GM23338 (cell line): ENCODE measurements around the gene UBE2Q2. TPM values are rescaled to one million over a fixed set of nuclear protein-coding genes. Genes with fewer than 3 reads are reported as not detected.

Experiments used
- ATAC-seq: fragments of 200-7000 bp; cut with Tn5 transposase; 3 replicates; pipeline ENCODE4 v1.9.1; 2020
- DNase-seq: peaks from one replicate; pipeline ENCODE4 v3.0.0-alpha.2; 2015; ENCODE audit warnings: low spot score
- H2AFZ ChIP-seq: fragments of 200-600 bp; sonication (generic); 2 replicates; pipeline ENCODE4 v1.8.0; 2016; ENCODE audit warnings: antibody characterized with exemption, mild to moderate bottlenecking, moderate library complexity
- H3F3A ChIP-seq: fragments of 200-600 bp; sonication (generic); replicated peaks from 2 replicates; pipeline ENCODE4 v1.8.0; 2017; ENCODE audit warnings: antibody characterized with exemption, mixed run types, low read depth
- H3K27ac ChIP-seq: fragments of 200-600 bp; sonication (generic); 2 replicates; pipeline ENCODE4 v1.6.1; 2016; ENCODE audit warnings: low read depth
- H3K27me3 ChIP-seq: fragments of 200-600 bp; sonication (generic); 2 replicates; pipeline ENCODE4 v1.8.0; 2016; ENCODE audit warnings: mild to moderate bottlenecking, mixed run types, moderate library complexity; ENCODE audit not compliant: insufficient read depth
- H3K36me3 ChIP-seq: fragments of 200-600 bp; sonication (generic); 2 replicates; pipeline ENCODE4 v1.8.0; 2016; ENCODE audit warnings: mild to moderate bottlenecking; ENCODE audit not compliant: insufficient read depth
- H3K4me1 ChIP-seq: fragments of 200-600 bp; sonication (generic); 2 replicates; pipeline ENCODE4 v1.8.0; 2016; ENCODE audit warnings: mild to moderate bottlenecking, moderate library complexity; ENCODE audit not compliant: insufficient read depth
- H3K4me2 ChIP-seq: fragments of 200-600 bp; sonication (generic); 2 replicates; pipeline ENCODE4 v1.7.1; 2017; ENCODE audit warnings: mixed run types
- H3K4me3 ChIP-seq: fragments of 200-600 bp; sonication (generic); 2 replicates; pipeline ENCODE4 v1.6.1; 2016; ENCODE audit warnings: mixed run types
- H3K79me2 ChIP-seq: fragments of 200-600 bp; sonication (generic); replicated peaks from 2 replicates; pipeline ENCODE4 v1.8.0; 2017; ENCODE audit warnings: mild to moderate bottlenecking; ENCODE audit not compliant: insufficient read depth
- H3K9me2 ChIP-seq: fragments of 200-600 bp; sonication (generic); 2 replicates; pipeline ENCODE4 v1.8.0; 2017; ENCODE audit not compliant: insufficient read depth
- H4K20me1 ChIP-seq: fragments of 200-600 bp; sonication (generic); replicated peaks from 2 replicates; pipeline ENCODE4 v1.8.0; 2017; ENCODE audit warnings: mild to moderate bottlenecking; ENCODE audit not compliant: insufficient read depth
- H3K27ac Mint-ChIP-seq: 2 replicates; pipeline ENCODE4 v1.8.0; 2020; ENCODE audit warnings: inconsistent platforms, mild to moderate bottlenecking, moderate library complexity, mixed read lengths
- H3K27me3 Mint-ChIP-seq: 3 replicates; pipeline ENCODE4 v1.8.0; 2022; ENCODE audit warnings: low read depth, mild to moderate bottlenecking, moderate library complexity, mixed read lengths, inconsistent platforms; ENCODE audit not compliant: insufficient read depth, poor library complexity
- H3K36me3 Mint-ChIP-seq: 3 replicates; pipeline ENCODE4 v1.8.0; 2021; ENCODE audit warnings: low read depth, mild to moderate bottlenecking, inconsistent platforms, moderate library complexity, mixed read lengths
- H3K4me1 Mint-ChIP-seq: 3 replicates; pipeline ENCODE4 v1.8.0; 2020; ENCODE audit warnings: mild to moderate bottlenecking, inconsistent platforms, mixed read lengths
- H3K4me3 Mint-ChIP-seq: 3 replicates; pipeline ENCODE4 v1.8.0; 2021; ENCODE audit warnings: moderate library complexity, mild to moderate bottlenecking, inconsistent platforms, mixed read lengths
- H3K9me3 Mint-ChIP-seq: 3 replicates; pipeline ENCODE4 v1.8.0; 2020; ENCODE audit warnings: moderate library complexity, mild to moderate bottlenecking, inconsistent platforms, mixed read lengths
- ETS1 ChIP-seq: IDR thresholded peaks from 2 replicates; pipeline ENCODE4 v1.6.1; 2016; ENCODE audit warnings: antibody characterized with exemption
- EZH2 ChIP-seq: fragments of 200-600 bp; sonication (generic); IDR thresholded peaks from one replicate; pipeline ENCODE4 v1.8.0; 2017; ENCODE audit warnings: antibody characterized with exemption, mild to moderate bottlenecking, low read depth; ENCODE audit not compliant: unreplicated experiment
- EZH2phosphoT487 ChIP-seq: fragments of 200-600 bp; sonication (generic); IDR thresholded peaks from one replicate; pipeline ENCODE4 v1.8.1; 2018; ENCODE audit warnings: antibody characterized with exemption; ENCODE audit not compliant: unreplicated experiment
- JUNB ChIP-seq: IDR thresholded peaks from one replicate; pipeline ENCODE4 v1.6.1; 2016; ENCODE audit warnings: antibody characterized with exemption; ENCODE audit not compliant: unreplicated experiment
- NANOG ChIP-seq: IDR thresholded peaks from 2 replicates; pipeline ENCODE4 v1.6.1; 2016; ENCODE audit warnings: antibody characterized with exemption, borderline replicate concordance
- POLR2AphosphoS5 ChIP-seq: IDR thresholded peaks from 2 replicates; pipeline ENCODE4 v1.6.1; 2016; ENCODE audit warnings: antibody characterized with exemption, low read depth
- REST ChIP-seq: IDR thresholded peaks from one replicate; pipeline ENCODE4 v1.6.1; 2018; ENCODE audit warnings: antibody characterized with exemption; ENCODE audit not compliant: unreplicated experiment
- STAT1 ChIP-seq: IDR thresholded peaks from one replicate; pipeline ENCODE4 v1.6.1; 2016; ENCODE audit warnings: antibody characterized with exemption; ENCODE audit not compliant: unreplicated experiment
- ZNF114 ChIP-seq: fragments of 250-450 bp; sonication (Bioruptor Pico); IDR thresholded peaks from 2 replicates; pipeline ENCODE4 v1.5.0; 2020; ENCODE audit warnings: mild to moderate bottlenecking, moderate library complexity
- ZNF331 ChIP-seq: fragments of 250-450 bp; sonication (Bioruptor Pico); IDR thresholded peaks from 2 replicates; pipeline ENCODE4 v1.5.0; 2020; ENCODE audit warnings: low read depth, mild to moderate bottlenecking, moderate library complexity
- polyA plus RNA-seq: library from polyadenylated mRNA; unstranded; fragments of >200 nt; fragmentation: Nextera tagmentation; extraction: Ambion mirVana; gene quantifications from 2 replicates; pipeline ENCODE4 v1.2.1, GENCODE V29; 2016
- total RNA-seq: library from RNA; depleted of rRNA; stranded (reverse); fragments of >200 nt; shearing (Covaris generic); gene quantifications from 2 replicates; pipeline ENCODE4 v1.2.3, GENCODE V29; 2014

Gene UBE2Q2
- total and polyA plus RNA-seq, 2 experiments from 2014 or later = 23.7 to 29.3 TPM

- no peaks in the 10 kb centered on the region; the same call in 1 of the 2 replicates for H4K20me1 ChIP-seq
- no peaks in the 10 kb centered on the region for H3K27me3 ChIP-seq
- H3K4me2 ChIP-seq = no peak overlapping the region
- H2AFZ ChIP-seq = no peak overlapping the region
- Mint-ChIP-seq H3K4me3 (no peak overlapping the region), H3K4me1 (peaks cover 7% of the 10 kb centered on the region; the same call in 2 of the 3 replicates), H3K27ac (no peak overlapping the region), H3K9me3 (no peaks in the 10 kb centered on the region), H3K27me3 (peaks cover 3% of the 10 kb centered on the region), H3K36me3 (peaks cover 18% of the 10 kb centered on the region)
- no peak overlapping the region for H3K4me3 ChIP-seq
- H3K27ac ChIP-seq = no peak overlapping the region
- TF ChIP-seq EZH2 (no peak), ETS1 (no peak)
- H3K9me2 ChIP-seq = no peaks in the 10 kb centered on the region
- H3K4me1 ChIP-seq = no peaks in the 10 kb centered on the region; the same call in 1 of the 2 replicates
- DNase-seq = no peak
- peaks cover 20% of the 10 kb centered on the region for H3K79me2 ChIP-seq
- no peaks in the 10 kb centered on the region for H3F3A ChIP-seq
- peaks cover 12% of the 10 kb centered on the region; the same call in 1 of the 2 replicates for H3K36me3 ChIP-seq
- ATAC-seq = no peak
Observed at GRCh38 chr15:75884041-75884440, 40.8 kb downstream of the UBE2Q2 start.

GRCh38 chr15:75887178-75887577 lies 43.9 kb downstream of the UBE2Q2 start:
- Mint-ChIP-seq H3K36me3 (peaks cover 15% of the 10 kb centered on the region; the same call in 2 of the 3 replicates), H3K4me1 (peaks cover 7% of the 10 kb centered on the region; the same call in 2 of the 3 replicates), H3K27ac (no peak overlapping the region), H3K4me3 (no peak overlapping the region), H3K27me3 (peaks cover 3% of the 10 kb centered on the region), H3K9me3 (no peaks in the 10 kb centered on the region)
- no peak overlapping the region for H2AFZ ChIP-seq
- no peaks in the 10 kb centered on the region for H3K9me2 ChIP-seq
- no peaks in the 10 kb centered on the region for H3F3A ChIP-seq
- H3K4me3 ChIP-seq = no peak overlapping the region
- no peak for DNase-seq
- H3K4me2 ChIP-seq = no peak overlapping the region
- no peaks in the 10 kb centered on the region; the same call in 1 of the 2 replicates for H3K4me1 ChIP-seq
- H3K79me2 ChIP-seq = peaks cover 15% of the 10 kb centered on the region
- H4K20me1 ChIP-seq = peaks cover 4% of the 10 kb centered on the region
- no peaks in the 10 kb centered on the region for H3K27me3 ChIP-seq
- no peak overlapping the region for H3K27ac ChIP-seq
- peaks cover 11% of the 10 kb centered on the region; the same call in 1 of the 2 replicates for H3K36me3 ChIP-seq
- no peak for ATAC-seq
- no peak for TF ChIP-seq EZH2phosphoT487
- no peak for TF ChIP-seq ETS1
- TF ChIP-seq NANOG = no peak
- no peak for TF ChIP-seq STAT1
- TF ChIP-seq REST = no peak
- TF ChIP-seq ZNF114 (CRISPR knock-in tag) = no peak
- TF ChIP-seq JUNB = no peak
- TF ChIP-seq ZNF331 = no peak
- TF ChIP-seq POLR2AphosphoS5 = no peak
